Measurements from ENCODE around the gene POLR1A. TPM values are rescaled to one million over a fixed set of nuclear protein-coding genes. Genes with fewer than 3 reads are reported as not detected.

Gene POLR1A
- total RNA-seq, 1 donor = 33.7 TPM

- TF ChIP-seq, protein P1, sequence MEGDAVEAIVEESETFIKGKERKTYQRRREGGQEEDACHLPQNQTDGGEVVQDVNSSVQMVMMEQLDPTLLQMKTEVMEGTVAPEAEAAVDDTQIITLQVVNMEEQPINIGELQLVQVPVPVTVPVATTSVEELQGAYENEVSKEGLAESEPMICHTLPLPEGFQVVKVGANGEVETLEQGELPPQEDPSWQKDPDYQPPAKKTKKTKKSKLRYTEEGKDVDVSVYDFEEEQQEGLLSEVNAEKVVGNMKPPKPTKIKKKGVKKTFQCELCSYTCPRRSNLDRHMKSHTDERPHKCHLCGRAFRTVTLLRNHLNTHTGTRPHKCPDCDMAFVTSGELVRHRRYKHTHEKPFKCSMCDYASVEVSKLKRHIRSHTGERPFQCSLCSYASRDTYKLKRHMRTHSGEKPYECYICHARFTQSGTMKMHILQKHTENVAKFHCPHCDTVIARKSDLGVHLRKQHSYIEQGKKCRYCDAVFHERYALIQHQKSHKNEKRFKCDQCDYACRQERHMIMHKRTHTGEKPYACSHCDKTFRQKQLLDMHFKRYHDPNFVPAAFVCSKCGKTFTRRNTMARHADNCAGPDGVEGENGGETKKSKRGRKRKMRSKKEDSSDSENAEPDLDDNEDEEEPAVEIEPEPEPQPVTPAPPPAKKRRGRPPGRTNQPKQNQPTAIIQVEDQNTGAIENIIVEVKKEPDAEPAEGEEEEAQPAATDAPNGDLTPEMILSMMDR (IDR thresholded peaks at IDR 0.05; ENCODE audit: insufficient read depth, low read depth, low read length) = no peak
- DNase-seq (ENCODE audit: low read depth) = peak; percentile 23
These were observed 84.7 kb downstream of the POLR1A start for GRCh38 chr2:86020984-86021383.

GRCh38 chr2:86019121-86019520, 86.6 kb downstream of the POLR1A start:
- TF ChIP-seq, protein P1 (IDR thresholded peaks at IDR 0.05; ENCODE audit: insufficient read depth, low read depth, low read length) = no peak
- no peak for DNase-seq (ENCODE audit: low read depth)
- no peak overlapping the region for H3K4me3 ChIP-seq (ENCODE audit: low read depth, low read length)

More at GRCh38 chr2:86020984-86021383, 84.7 kb downstream of the POLR1A start:
- H3K4me3 ChIP-seq (ENCODE audit: low read depth, low read length) = no peak overlapping the region

- peak; percentile 37 for DNase-seq (ENCODE audit: low read depth)
- H3K4me3 ChIP-seq (ENCODE audit: low read depth, low read length) = no peak overlapping the region
- TF ChIP-seq, protein P1 (IDR thresholded peaks at IDR 0.05; ENCODE audit: insufficient read depth, low read depth, low read length) = no peak
These were observed 87.5 kb downstream of the POLR1A start for GRCh38 chr2:86017901-86018896.

- no peak overlapping the region for H3K4me3 ChIP-seq (ENCODE audit: low read depth, low read length)
- TF ChIP-seq, protein P1 (IDR thresholded peaks at IDR 0.05; ENCODE audit: insufficient read depth, low read depth, low read length) = no peak
- no peak for DNase-seq (ENCODE audit: low read depth)
These were observed 89.1 kb downstream of the POLR1A start for GRCh38 chr2:86016581-86016980.

DNA sequence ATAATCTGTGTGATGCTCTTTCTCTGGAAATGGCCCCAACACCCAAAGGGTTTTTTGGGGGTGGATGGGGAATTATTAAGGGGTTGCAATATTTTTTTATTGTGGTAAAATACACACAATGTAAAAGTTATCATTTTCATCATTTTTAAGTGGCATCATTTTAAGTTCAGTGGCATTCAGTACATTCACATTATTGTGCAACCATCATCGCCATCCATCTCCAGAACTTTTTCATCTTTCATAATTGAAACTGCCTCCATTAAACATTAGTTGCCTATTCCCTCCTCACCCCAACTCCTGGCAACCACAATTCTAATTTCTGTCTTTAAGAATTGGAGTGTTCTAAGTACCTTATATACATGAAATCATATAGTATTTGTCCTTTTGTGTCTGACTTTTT, 90.0 kb downstream of the POLR1A start:
- no peak for DNase-seq (ENCODE audit: low read depth)
- no peak overlapping the region for H3K4me3 ChIP-seq (ENCODE audit: low read depth, low read length)
- TF ChIP-seq, protein P1 (IDR thresholded peaks at IDR 0.05; ENCODE audit: insufficient read depth, low read depth, low read length) = no peak

DNA sequence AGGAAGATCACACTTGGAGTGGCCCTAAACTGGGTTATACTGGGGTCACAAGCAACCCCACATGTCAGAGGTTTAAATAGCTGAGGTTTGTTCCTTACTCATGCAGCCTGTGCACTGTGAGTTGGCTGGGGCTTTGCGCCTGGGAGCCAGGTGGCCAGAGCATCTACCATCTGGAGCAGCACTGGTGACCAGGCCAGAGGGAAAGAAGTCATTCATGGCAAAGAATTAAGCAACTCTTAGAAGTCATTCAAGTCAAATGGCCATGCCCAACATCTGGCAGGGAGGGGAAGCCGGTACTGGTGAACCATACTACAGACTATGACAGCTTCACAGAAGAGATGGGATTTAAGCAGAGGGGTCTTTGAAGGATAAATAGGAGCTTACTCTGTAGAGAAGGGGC, 90.7 kb downstream of the POLR1A start:
- no peak for DNase-seq (ENCODE audit: low read depth)

More for the DNA sequence above, 90.7 kb downstream of the POLR1A start:
- H3K4me3 ChIP-seq (ENCODE audit: low read depth, low read length) = no peak overlapping the region
- TF ChIP-seq, protein P1 (IDR thresholded peaks at IDR 0.05; ENCODE audit: insufficient read depth, low read depth, low read length) = no peak

Measured in fibroblast of villous mesenchyme (primary cell).